Epidermal melanocyte (primary cell): Measurements from ENCODE around the gene KIF1A.

ENCODE experiments used
- DNase-seq: peaks from one replicate; pipeline ENCODE4 v3.0.0; 2011; ENCODE audit warnings: low spot score; ENCODE audit not compliant: insufficient read length

Gene KIF1A

DNA sequence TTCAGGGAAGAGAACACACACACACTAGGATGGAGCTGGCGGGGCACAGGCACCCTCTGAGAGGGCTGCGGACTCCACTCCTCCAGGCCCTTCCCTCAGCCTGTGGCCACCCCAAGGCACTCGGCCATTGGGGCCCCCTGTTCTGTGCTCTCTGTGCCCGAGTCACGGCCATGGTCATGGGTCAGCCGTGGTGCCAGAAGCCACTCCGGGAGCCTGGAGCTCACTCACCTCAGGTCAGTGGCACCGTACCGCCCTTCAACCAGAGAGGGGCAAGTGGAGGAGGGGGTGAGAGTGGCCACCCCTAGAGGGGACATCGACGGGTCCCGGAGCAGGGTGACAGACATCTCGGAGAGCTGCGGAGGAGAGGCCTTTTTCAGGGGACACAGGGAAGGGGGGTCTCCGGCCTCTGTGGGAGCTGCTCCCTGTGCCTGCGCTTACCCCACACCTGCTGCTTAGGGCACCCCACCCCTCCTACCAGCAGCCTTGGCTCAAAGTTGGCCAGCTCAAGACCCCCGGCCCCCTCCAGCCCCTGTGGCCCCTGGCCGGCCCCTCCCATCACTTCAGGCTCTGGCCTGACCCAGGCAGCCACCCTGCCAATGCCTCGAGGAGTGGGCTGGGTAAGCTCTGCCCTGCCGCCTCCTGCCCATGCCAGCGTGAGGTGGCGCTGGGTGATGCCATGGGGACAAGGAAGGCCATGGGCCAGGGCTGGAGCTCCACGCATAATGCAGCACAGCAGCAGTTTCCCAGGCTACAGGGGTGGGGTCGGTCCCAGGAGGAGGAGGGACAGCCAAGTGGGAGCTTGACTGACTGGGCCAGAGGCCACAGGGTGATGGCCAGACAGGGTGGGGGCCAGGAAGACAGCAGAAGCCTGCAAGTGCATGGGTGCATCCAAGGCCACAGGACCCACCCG is 99.1 kb downstream of the KIF1A start:
- DNase-seq: no peak

DNA sequence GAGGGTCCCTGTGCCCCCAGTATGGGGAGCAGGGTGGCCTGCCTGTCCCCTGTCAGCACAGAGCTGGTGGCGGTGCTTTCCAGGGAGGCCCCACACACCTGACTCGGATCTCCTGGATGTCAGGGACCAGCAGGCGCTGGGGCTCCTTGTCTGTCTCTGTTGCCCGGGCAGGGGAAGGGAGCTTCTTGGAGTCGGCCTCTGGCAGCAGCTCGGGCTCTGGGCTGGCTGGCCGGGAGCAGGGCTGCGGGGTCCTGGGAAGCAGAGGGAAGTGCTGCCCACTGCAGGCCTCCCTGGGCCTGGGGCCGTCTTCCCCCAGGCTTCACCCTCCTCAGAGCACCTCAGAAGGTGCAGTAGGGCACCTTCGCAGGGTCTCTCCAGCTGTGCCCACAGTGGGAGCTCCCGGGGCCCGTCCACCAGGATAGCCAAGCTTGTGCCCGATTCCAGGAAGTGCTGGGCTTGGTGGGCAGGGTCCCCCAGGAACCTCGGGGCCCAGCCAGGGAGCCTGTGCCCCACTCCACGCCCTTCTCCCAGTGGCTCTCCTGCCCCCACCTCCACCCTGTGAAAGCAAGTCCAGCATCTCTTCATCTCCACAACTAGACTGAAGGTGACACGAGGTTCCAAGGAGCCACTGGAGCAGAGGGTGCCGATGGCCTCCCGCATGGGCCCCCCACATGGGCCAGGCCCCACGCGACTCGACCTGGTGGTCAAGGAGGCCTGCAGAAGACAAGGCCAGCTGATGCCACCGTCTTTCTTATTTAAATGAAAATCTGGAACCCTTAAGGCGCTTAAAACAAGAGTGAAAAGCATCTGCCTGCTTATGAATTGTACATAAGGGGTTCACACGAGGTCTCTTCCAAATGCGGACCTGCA is 100.1 kb downstream of the KIF1A start:
- DNase-seq: no peak

DNA sequence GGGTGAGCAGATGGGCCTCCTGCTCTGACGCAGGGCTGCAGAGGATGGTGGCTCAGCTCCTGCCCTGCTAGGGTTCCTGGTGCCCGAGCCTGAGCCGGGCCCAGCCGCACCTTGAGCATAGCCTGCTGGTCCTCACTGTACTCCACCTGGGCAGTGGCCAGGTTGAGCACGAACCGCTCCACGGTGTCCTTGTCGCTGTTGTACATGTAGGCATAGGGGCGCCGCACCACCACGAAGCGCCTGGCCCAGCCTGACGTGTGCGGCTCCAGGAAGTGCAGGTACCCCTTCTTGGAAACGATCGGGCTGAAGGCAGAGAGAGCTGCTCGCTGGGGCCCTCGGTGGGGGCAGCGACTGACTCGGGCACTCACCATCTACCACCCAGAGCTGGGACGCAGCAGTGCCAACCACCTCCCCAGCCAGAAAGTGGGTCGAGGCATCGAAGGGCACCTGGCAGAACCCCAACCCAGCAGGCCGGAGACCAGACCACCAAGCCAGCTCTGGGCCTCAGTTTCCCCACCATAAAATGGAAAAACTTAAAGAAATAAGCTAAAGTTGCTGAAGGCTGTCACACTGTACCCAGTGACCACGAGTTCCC is 101.0 kb downstream of the KIF1A start:
- no peak for DNase-seq

DNA sequence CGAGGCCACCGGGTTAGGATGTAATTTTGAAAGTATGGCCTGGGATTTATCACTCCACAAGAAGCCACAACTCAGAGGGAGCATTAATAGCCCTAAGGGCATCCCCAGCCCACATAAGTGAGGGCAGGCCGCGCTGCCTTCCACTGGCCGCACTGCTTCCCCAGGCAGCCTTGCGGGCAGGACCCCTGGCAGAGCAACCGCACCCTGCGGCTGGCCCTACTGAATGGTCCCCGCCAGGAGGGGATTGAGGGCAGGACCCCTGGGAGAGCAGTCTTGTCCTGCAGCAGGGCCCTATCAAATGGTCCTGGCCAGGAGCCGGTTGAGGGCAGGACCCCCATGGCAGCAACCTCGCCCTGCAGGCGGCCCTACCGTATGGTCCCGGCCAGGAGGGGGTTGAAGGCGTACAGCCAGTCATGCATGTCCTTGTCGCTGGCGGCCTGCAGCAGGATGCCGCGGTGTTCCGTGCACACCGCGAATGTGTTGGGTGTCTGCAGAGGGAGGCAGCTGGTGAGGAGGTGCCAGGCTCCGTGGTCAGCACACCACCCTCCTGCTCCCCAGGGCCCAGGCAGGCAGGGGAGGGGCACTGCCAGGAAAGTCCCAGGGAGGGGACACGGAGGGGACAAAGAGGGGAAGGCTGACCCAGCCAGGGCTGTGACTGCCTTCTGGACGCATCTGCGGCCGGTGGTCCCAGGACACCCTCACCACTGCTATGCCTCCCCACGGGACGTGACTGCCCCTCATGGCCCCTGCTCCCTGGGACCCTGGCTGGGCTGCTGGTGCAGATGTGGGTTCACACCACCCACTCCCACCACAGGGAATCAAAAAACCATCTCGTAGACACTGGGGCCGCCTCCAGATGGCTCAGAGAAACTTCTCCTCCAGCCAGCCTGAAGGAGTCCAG is 102.1 kb downstream of the KIF1A start:
- DNase-seq: no peak

DNA sequence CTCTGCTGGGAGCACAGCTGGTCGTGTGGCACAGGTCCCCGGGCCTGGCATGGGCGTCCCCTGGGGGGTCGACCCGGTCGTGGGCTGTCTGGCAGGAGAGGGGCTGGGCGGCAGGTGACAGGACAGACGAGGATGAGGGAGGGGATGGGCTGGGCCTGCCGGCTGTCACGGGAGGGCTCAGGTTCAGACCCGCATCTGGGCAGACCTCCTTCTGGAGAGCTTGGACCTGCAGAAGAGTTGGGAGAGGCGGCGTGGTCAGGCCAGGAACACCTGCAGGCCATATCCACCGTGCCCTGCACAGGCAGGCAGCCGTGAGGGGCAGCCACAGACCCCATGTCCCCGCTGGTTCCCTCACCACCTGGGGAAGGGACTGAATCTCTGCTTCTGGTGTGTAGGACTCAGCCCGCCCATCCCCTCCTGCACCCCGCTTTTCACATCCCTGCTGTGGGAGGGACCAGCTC is 102.8 kb downstream of the KIF1A start:
- DNase-seq: no peak

DNA sequence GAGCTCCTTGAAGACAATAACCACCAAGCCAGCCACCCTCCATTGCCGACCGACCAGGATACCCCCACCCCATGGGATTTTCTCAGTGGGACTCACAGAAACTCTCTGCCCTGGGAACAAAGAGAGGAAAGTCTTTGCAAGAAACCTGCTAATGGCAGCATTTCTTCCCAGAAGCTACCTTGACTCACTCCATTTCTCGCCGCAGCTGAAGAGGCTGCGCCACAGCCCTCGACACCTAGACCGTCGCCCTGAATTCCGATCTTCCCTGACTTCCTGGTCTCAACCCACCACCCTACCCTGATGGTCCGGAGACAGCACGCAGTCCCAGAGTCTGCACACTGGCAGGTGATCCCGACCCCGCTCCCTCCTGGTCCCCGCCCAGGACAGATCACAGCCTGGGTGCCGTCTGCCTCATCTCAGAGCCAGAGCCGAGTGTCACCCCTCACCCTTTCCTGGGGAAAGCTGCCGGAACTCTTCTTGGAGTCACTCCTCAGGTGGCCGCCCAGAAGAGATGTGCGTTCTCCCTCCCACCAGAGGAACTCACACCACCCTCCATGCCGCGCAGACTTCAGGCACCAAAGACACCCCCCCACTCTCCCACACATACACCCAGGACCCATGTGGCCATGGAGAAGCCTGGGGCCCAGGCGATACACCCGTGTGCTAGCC is 103.8 kb downstream of the KIF1A start:
- no peak for DNase-seq

DNA sequence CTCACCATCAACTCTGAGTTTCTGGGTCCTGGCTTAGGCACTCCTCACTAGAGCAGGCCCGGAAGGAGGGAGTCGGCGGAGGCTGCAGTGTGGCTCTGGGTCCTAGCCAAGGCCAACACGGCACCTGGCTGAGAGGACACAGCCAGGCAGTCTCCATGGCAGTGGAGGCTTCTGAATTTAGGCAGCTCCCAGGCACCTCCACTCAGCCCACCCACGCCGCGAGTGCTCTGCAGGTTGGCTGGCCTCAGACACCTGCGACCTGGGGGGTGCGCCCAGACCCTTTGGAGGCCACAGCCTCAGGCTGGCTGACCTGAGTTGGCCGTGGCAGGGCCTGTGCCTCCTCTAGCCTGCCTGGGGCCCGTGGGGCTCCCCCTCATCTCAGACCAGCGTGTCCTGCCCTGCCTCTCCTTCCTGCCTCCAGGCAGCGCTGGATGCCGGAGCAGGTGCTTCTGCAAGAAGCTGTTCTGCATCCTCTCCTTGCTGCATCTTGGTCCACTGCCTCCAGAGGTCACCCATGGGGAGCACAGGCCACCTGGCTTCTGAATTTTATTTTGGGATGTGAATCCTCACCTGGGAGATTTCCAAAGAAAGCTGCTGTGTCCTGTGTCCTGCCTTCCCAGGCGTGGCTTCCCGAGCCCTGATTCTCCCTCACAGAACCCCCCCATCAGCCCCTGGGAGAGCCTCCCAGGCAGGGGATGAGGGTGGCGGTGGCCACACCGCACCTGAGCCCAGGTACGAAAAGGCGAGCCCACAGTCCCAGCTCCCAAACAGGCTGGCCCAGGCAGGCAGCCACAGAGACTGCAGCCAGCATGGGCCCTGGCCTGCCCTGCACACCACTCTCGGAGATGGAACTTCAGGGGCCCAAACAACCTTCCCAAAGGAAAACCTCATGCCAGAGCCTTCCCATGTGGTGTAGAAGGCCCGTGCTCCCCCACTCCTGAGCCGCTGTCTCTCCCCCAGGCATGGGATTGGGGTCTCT is 105.0 kb downstream of the KIF1A start:
- DNase-seq: no peak

DNA sequence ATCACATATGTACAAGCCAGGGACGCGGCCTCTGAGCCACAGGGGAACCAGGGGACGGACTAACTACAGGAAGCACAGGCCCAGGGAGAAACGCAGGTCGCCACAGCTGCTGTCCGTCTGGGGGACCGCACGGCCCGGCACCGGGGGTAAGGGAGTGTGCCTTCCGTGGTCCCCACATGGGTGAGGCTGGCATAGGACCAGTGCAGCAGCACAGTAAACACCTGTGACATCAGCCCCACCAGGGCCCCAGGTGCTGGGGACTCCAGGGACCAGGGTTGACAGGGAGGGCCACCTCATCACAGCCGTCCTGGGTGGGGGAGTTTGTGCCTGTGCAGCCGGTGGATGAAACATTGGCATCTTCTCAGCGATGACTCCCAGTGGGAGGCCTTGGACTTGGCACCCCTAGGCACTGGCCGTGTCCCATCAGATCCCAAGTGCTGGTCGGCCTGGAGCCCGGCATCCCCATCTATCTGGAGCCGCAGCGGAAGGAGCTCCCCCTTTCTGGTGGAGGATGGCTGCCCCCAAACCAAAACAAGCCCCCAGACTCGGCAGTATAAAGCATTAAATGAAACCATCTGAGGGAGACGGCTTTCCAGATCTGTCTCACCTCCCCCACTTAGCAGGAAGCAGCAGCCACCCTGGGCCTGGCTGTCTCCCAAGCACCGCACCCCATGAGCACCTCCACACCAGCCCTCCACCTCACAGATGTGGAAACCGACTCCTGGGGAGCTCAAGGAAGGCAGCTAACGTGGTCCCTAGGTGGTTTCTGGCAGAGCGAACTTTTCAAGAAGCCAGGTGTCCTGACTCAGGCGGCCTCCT is 105.9 kb downstream of the KIF1A start:
- DNase-seq: no peak

DNA sequence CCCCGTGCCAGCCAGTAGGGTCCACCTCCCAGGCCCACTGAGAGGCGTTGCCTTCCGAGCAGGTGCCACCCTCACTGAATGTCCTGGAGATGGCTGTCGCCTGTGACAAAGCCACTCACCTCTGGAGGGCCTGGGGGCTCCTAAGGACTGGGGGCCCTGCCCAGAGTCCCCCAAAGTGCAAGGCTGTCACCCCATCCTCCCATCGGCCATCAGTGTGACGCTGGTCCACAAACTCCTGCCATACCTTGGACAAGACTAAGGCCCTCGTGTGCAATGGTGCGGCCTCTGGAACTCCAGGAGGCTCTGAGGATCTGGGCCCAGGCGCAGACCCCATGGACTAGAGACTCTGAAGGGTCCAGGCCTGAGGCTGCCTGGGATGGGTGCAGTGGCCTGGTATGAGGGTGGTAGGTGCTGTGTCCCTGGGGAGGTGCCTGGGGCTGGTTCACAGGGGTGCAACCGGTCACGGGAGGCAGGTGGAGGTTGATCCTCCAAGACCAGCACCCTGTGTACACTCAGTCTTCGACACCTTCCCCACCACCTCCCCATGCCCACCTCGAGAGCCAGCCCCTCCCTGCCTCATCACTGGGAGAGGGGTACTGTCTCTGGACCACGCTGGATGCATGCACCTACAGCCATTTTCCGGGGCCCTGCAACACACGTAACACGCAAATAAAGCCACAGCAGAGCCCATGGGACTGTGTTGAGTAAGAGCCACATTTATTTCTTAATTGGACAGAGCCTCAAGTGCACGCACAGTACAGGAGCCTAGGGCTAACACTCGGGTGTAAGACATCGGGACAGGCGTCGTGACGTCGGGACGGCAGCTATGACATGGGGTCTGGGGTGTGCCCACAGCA is 106.7 kb downstream of the KIF1A start:
- no peak for DNase-seq

DNA sequence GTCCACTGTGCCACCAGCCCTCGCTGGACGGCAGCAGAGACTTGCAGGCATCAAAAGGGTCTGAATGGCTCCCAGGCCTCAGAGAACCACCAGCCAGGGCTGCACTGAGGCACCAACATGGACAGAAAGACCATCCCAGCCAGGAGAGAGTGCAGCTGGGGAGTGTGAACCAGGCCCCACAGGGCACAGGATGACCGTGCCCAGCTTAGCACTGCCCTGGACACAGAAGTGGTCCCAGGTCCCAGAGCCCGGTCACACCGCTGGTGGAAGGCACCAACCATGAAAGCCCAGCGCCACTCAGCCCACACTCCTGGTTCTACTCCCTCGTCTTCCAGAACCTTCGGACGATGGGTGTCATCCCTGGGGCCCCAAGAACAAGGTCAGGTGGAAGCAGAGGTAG is 107.9 kb downstream of the KIF1A start:
- no peak for DNase-seq

DNA sequence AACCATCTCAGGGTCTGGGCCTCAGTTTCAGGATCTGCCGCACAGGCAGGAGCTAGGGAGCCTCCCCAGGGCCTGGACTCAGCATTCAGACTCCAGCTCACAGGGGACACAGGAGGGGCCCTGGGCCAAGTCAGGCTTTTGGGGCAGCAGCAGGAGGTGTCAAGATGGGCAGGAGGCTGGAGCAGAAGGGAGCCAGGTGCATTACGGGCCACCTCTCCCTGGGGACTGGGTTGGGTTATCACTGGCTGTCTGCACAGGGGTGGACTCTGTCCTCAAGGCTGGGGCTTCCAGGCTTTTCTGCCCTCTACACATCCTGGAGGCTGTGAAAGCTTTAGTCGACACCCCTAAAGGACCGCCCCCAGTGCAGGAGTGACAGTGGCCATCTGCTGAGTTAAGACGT is 108.3 kb downstream of the KIF1A start:
- no peak for DNase-seq

DNA sequence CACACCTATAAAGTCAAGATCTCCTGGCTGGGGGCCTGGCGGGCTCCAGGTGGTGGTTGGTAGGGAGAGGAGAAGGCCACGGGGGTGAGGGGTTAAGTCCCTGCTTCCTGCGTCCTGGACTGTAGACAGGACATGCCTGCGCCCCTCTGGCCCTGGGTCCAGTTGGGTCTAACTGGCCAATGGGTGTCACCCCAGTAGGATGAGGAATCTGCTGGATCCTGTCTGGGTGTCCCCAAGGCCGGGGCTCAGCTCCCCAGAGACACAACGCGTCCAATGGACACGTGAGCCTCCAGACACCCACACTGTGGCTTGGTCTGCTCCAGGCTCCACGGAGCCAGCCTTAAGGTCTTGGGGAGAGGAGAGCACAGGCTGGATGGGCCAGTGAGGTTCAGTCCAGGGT is 108.7 kb downstream of the KIF1A start:
- no peak for DNase-seq

DNA sequence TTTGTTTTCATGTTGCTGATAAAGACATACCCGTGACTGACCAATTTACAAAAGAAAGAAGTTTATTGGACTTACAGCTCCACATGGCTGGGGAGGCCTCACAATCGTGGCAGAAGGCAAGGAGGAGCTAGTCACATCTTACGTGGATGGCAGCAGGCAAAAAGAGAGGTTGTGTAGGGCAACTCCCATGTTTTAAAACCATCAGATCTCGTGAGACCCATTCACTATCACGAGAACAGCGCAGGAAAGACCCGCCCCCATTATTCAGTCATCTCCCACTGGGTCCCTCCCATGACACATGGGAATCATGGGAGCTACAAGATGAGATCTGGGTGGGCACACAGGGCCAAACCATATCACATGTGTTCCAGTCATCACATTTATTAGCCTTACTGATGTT is 111.6 kb downstream of the KIF1A start:
- no peak for DNase-seq

DNA sequence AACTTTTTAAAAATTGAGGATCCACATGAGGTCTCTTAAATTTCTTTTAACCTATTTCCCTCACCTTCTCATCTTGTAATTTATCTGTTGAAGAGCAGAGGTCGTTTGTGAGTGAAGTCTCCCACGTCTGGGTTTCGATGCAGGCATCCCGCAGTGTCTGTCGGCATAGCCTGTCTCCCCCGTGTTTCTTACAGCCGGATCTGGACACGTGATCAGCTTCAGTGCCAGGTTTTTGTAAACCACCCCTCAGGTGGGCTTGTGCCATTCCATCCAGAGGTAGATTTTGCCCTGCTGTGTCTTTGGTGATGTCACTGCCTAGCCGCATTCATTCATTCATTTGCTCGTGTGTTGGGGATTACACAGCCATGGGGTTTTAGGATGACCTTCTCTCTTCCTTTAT is 112.2 kb downstream of the KIF1A start:
- no peak for DNase-seq

DNA sequence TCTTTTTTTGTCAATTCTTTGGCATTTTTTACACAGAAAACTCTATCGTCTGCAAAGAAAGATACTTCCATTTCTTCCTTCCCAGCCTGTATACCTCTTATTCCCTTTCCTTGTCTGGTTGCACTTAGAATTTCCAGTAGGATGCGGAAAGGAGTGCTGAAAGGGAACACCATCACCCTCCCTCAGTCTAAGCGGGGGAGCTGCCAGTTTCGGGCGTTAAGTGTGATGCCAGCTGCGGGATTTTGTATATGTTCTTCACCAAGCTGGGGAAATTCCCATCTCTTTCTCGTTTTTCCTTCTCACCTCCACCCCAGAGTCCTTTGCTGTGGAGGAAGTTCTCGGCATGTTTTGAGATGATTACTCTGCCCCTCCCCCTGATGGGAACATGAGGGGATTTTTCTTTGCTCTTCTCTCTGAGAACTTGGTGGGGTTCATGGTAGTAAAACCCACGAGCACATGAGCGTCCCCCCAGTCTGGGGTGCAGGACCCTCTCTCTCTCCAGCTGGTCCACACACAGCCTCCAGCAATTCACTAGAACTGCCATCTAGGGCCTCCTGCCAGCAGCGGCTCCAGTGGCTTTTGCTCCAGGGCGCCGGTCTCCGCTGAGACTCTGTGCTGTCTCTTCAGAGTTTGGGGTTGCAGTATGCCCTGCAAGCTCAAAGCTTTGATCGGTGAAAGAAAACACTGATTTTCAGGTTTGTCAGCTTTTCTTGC is 112.8 kb downstream of the KIF1A start:
- DNase-seq: no peak

DNA sequence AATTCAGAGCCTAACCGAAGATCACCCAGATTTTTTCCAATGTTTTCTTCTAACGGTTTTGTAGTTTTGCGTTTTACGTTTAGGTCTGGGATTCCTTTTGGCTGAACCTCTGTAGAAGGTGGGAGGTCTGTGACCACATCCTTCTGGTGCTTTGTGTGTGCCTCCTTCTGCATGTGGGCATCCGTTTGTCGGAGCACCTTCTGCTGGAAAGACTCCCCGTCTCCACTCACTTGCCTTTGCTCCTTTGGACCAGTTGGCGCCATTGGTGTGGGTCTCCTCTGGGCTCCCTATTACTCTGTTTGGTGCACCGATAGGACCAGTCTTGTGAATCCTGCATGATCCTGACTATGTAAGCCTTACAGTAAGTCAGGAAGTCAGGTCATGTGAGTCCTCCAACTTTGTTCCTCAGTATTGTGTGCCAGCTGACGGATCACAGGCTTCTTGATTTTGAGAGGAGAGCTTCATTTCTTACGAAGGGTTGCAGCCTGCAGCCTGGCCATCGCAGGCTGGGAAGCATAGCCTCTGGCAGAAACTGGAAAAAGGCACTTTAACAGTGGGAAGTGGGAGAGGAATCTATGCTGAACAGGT is 114.7 kb downstream of the KIF1A start:
- no peak for DNase-seq
